NT2/D1 (cell line): ENCODE data around the gene TPD52L2.

Source experiments
- YY1 ChIP-seq: IDR thresholded peaks from 2 replicates; pipeline ENCODE4 v1.6.1; 2011; ENCODE audit not compliant: insufficient read length, insufficient read depth
- ZNF274 ChIP-seq: IDR thresholded peaks from 2 replicates; pipeline ENCODE4 v1.6.1; 2011; ENCODE audit warnings: mild to moderate bottlenecking, low read depth, low read length

GRCh38 chr20:63844511-63844991, 20.5 kb upstream of the TPD52L2 start:
- no peak for TF ChIP-seq YY1
- TF ChIP-seq ZNF274, result no peak
